OCI-LY3 (cell line): Measurements from ENCODE around the gene DPYD.
"Not testable (repeated sequence)": the region's sequence is repeated elsewhere in the genome, so short reads cannot be mapped to it uniquely, and the experiment has no call there.

Source experiments
- EZH2phosphoT487 ChIP-seq: fragments of 200-600 bp; shearing (Covaris generic); IDR thresholded peaks from 2 replicates; pipeline ENCODE4 v1.6.1; 2018; ENCODE audit warnings: antibody characterized with exemption, mixed run types, low read depth
- TF ChIP-seq, protein P1 (sequence below): fragments of 200-600, 300-600 bp; sonication (generic); IDR thresholded peaks from 2 replicates; pipeline ENCODE4 v1.5.1; 2014; ENCODE audit warnings: antibody characterized with exemption, low read length, low read depth

DNA sequence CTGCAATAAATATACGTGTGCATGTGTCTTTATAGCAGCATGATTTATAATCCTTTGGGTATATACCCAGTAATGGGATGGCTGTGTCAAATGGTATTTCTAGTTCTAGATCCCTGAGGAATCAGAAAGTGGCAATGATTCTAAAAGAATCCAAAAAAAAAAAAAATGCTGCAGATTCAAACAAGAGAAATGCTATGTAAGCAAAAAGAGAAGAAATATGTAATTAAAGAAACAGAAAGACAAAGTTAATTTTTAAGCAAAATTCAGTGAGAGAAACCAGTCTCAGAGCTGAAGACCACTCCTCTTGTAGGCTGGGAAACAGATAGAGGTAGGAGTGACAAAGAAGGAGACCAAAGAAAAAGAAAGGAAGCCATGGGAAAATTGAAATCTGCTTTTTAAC is 571.0 kb downstream of the DPYD start:
- not testable (repeated sequence) for TF ChIP-seq EZH2phosphoT487
- TF ChIP-seq, protein P1, sequence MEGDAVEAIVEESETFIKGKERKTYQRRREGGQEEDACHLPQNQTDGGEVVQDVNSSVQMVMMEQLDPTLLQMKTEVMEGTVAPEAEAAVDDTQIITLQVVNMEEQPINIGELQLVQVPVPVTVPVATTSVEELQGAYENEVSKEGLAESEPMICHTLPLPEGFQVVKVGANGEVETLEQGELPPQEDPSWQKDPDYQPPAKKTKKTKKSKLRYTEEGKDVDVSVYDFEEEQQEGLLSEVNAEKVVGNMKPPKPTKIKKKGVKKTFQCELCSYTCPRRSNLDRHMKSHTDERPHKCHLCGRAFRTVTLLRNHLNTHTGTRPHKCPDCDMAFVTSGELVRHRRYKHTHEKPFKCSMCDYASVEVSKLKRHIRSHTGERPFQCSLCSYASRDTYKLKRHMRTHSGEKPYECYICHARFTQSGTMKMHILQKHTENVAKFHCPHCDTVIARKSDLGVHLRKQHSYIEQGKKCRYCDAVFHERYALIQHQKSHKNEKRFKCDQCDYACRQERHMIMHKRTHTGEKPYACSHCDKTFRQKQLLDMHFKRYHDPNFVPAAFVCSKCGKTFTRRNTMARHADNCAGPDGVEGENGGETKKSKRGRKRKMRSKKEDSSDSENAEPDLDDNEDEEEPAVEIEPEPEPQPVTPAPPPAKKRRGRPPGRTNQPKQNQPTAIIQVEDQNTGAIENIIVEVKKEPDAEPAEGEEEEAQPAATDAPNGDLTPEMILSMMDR: not testable (repeated sequence)
